Calu3 (cell line): ENCODE data around the gene ISYNA1. TPM values are rescaled to one million over a fixed set of nuclear protein-coding genes. Genes with fewer than 3 reads are reported as not detected.

ENCODE experiments used
- BruUV-seq: library from RNA; stranded (reverse); fragments of 400-500 nt; replicated peaks from 2 replicates; lab custom pipeline; 2021; lab: Mats Ljungman, UMichigan
- CTCF ChIA-PET: fragments of 300-600 bp; sonication (Branson Sonifier 250); formaldehyde crosslinking; loops from one replicate; lab custom pipeline; 2022; ENCODE audit warnings: antibody characterized with exemption; lab: Charles Lee
- DNase-seq: peaks from one replicate; pipeline ENCODE4 v3.0.0; 2022
- H3K27ac Mint-ChIP-seq: one replicate; pipeline ENCODE4 v1.8.0; 2022; ENCODE audit warnings: mixed read lengths; ENCODE audit not compliant: unreplicated experiment
- H3K27me3 Mint-ChIP-seq: one replicate; pipeline ENCODE4 v1.8.0; 2022; ENCODE audit warnings: mixed read lengths; ENCODE audit not compliant: unreplicated experiment
- H3K36me3 Mint-ChIP-seq: one replicate; pipeline ENCODE4 v1.8.0; 2022; ENCODE audit warnings: mild to moderate bottlenecking, moderate library complexity, mixed read lengths; ENCODE audit not compliant: insufficient read depth, unreplicated experiment
- H3K4me1 Mint-ChIP-seq: one replicate; pipeline ENCODE4 v1.8.0; 2022; ENCODE audit warnings: mild to moderate bottlenecking, low read depth, mixed read lengths; ENCODE audit not compliant: unreplicated experiment
- H3K4me3 Mint-ChIP-seq: one replicate; pipeline ENCODE4 v1.8.0; 2022; ENCODE audit warnings: mild to moderate bottlenecking, low read depth, moderate library complexity, mixed read lengths; ENCODE audit not compliant: unreplicated experiment
- H3K9me3 Mint-ChIP-seq: one replicate; pipeline ENCODE4 v1.8.0; 2022; ENCODE audit warnings: low read depth, mixed read lengths; ENCODE audit not compliant: unreplicated experiment
- intact Hi-C: fragments of 100-400 bp; cut with micrococcal nuclease; formaldehyde crosslinking; loops from one replicate; pipeline ENCODE4 v1.10.0; 2022; ENCODE audit not compliant: unreplicated experiment
- total RNA-seq: library from RNA; stranded (reverse); gene quantifications from 2 replicates; pipeline ENCODE4 v1.2.3, GENCODE V29; 2022
- TF ChIP-seq, protein P1 (sequence below): fragments of 200-600 bp; IDR thresholded peaks from one replicate; pipeline ENCODE4 v1.8.0; 2022; ENCODE audit warnings: antibody characterized with exemption; ENCODE audit not compliant: unreplicated experiment

The ISYNA1 gene
- total RNA-seq, 1 experiment from 2014 or later: 94.9 TPM

DNA sequence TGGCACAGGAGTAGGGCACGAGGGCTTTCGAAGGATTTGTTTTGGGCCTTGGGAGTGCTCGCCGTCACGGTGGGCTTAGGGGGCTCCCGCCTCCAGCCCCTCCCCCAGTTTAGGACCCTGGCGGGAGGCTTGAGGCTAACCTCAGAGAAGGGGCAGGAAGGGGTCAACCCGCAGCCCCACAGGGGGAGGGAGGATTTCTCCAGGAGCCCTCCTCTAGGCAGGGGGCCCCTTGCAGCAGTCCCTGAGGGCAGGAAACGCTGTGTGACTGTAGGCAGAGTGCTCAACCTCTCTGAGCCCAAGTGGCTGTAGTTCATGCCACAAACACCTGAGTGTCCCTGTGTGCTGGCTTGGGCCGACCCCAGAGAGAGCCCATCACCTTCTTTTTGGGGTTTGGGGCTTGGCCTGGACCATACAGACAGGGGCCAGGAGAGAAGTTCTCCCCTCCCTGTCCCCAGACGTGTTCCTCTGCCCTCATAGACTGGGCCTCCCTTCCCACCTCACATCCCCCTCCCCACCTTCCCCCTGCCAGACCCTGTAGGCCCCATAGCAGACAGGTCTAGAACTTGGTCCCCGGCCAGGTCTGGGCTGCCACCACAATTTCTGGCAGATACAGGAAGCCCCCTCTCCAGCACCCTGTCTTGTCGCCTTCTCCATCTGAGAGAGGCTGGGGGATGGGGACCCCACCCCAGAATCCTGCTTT, 8.1 kb downstream of the ISYNA1 start:
- no peak overlapping the region for H3K4me3 Mint-ChIP-seq
- no peaks in the 10 kb centered on the region for H3K27me3 Mint-ChIP-seq
- H3K36me3 Mint-ChIP-seq: peaks cover 8% of the 10 kb centered on the region
- TF ChIP-seq, protein P1, sequence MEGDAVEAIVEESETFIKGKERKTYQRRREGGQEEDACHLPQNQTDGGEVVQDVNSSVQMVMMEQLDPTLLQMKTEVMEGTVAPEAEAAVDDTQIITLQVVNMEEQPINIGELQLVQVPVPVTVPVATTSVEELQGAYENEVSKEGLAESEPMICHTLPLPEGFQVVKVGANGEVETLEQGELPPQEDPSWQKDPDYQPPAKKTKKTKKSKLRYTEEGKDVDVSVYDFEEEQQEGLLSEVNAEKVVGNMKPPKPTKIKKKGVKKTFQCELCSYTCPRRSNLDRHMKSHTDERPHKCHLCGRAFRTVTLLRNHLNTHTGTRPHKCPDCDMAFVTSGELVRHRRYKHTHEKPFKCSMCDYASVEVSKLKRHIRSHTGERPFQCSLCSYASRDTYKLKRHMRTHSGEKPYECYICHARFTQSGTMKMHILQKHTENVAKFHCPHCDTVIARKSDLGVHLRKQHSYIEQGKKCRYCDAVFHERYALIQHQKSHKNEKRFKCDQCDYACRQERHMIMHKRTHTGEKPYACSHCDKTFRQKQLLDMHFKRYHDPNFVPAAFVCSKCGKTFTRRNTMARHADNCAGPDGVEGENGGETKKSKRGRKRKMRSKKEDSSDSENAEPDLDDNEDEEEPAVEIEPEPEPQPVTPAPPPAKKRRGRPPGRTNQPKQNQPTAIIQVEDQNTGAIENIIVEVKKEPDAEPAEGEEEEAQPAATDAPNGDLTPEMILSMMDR: no peak
- no peak for DNase-seq
- CTCF ChIA-PET: no interaction called here
- no peak overlapping the region for H3K27ac Mint-ChIP-seq
- H3K4me1 Mint-ChIP-seq: no peaks in the 10 kb centered on the region
- no TSS peak for BruUV-seq
- H3K9me3 Mint-ChIP-seq: no peaks in the 10 kb centered on the region
- intact Hi-C loops: no loop called here

DNA sequence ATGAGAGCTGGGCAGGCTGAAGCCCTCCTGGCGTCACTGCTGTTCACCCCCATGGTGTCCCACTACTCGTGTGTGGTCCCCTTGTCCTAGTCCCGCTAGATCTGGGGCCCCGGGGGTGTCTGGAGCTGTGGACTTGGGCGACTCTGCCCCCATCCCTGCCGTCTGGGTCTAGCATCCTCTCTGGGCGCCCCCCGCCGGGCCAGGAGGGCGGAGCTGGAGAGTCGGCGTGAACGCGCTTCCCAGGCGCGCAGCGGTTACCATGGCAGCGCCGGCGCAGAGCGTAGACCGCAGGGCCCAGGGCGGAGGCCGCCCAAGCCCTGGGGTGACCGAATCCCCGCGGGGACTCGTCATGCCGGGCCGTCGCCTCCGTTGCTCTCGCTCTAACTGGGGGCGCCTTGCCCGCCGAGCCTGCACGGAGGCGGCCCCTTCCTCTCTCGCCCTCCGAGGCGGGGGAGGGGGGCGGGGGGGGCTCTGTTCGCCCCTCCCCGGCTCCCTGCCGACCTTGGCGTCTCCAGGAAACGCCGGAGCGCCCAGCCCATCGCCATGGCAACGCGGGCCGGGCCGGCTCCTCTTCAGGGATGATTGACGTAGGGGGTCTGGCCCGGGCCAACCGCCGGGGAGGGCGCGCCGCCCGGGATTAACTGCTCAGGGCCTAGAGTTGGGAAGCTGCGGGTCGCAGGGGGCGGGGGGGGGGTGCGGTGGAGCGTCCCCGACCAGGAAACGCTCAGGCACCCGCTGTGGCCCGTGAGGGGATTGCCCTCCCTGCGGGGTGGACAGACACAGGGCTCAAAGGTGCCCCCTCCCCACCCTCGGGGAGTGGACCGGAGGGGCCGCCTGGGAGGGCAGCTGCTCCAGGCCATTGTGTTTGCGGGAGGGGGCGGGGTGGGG, 8.9 kb downstream of the ISYNA1 start:
- no TSS peak for BruUV-seq
- DNase-seq: no peak
- TF ChIP-seq, protein P1: no peak
- H3K27ac Mint-ChIP-seq: no peak overlapping the region
- peaks cover 1% of the 10 kb centered on the region for H3K36me3 Mint-ChIP-seq
- H3K27me3 Mint-ChIP-seq: no peaks in the 10 kb centered on the region
- intact Hi-C loops: no loop called here
- no peaks in the 10 kb centered on the region for H3K9me3 Mint-ChIP-seq
- no peaks in the 10 kb centered on the region for H3K4me1 Mint-ChIP-seq
- CTCF ChIA-PET: no interaction called here
- H3K4me3 Mint-ChIP-seq: no peak overlapping the region

DNA sequence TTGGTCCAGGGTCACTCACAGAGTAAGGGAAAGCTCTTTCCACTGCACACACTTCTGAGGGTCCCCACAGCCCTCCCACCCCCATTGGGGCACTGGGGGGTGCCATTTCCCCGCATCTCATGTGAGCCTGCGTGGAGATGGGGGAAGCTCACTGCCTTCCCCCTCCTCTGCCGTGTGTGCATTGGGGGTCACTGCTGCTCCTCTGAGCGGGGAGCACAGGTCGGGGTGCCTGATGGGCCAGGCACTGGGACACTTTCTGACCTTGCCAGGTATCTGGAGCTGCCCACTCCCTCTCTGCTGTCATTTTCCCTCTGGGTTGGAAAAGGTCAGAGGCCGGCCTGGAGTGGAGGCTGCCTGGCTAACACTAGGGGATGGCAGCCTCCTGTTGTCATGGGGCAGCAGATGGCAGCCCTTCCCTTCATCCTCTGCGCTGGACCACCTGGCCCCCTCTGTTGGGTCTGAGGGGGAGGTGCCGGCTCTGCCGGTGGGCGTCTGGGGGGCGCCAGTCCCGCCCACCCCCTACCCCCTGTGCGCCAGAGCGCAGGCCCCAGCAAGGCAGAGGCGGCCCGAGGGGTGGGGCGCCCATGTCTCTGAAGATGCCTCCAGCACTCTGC, 9.7 kb downstream of the ISYNA1 start:
- H3K27ac Mint-ChIP-seq: no peak overlapping the region
- CTCF ChIA-PET: no interaction called here
- H3K4me3 Mint-ChIP-seq: no peak overlapping the region
- BruUV-seq: no TSS peak
- TF ChIP-seq, protein P1: no peak
- intact Hi-C loops: no loop called here
- H3K27me3 Mint-ChIP-seq: no peaks in the 10 kb centered on the region
- no peaks in the 10 kb centered on the region for H3K4me1 Mint-ChIP-seq
- H3K9me3 Mint-ChIP-seq: no peaks in the 10 kb centered on the region
- DNase-seq: no peak
- H3K36me3 Mint-ChIP-seq: no peaks in the 10 kb centered on the region

DNA sequence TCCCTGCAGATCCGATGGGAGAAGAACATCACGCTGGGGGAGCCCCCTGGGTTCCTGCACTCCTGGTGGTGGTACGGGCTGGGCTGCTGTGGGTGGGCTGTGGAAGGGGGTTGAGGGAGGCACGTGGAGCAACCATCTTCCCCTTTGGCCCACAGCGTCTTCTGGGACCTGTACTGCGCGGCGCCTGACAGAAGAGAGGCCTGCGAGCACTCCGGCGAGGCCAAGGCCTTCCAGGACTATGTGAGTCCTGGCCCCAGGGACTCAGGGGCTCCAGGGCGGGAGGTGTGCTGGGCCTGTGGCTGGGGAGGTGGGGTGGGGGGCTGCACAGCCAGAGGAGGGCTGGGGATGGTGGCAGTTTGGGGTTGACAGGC, 10.2 kb downstream of the ISYNA1 start:
- CTCF ChIA-PET: no interaction called here
- H3K4me3 Mint-ChIP-seq: no peak overlapping the region
- no peaks in the 10 kb centered on the region for H3K9me3 Mint-ChIP-seq
- TF ChIP-seq, protein P1: no peak
- no TSS peak for BruUV-seq
- intact Hi-C loops: no loop called here
- H3K27me3 Mint-ChIP-seq: no peaks in the 10 kb centered on the region
- H3K36me3 Mint-ChIP-seq: no peaks in the 10 kb centered on the region
- DNase-seq: no peak
- H3K4me1 Mint-ChIP-seq: no peaks in the 10 kb centered on the region
- H3K27ac Mint-ChIP-seq: no peak overlapping the region
